GM23338 (cell line): ENCODE data around the gene MAP3K9. TPM values are rescaled to one million over a fixed set of nuclear protein-coding genes. Genes with fewer than 3 reads are reported as not detected.

Experiments used
- ATAC-seq: fragments of 200-7000 bp; cut with Tn5 transposase; 3 replicates; pipeline ENCODE4 v1.9.1; 2020
- DNase-seq: peaks from one replicate; pipeline ENCODE4 v3.0.0-alpha.2; 2015; ENCODE audit warnings: low spot score
- H2AFZ ChIP-seq: fragments of 200-600 bp; sonication (generic); 2 replicates; pipeline ENCODE4 v1.8.0; 2016; ENCODE audit warnings: antibody characterized with exemption, mild to moderate bottlenecking, moderate library complexity
- H3F3A ChIP-seq: fragments of 200-600 bp; sonication (generic); replicated peaks from 2 replicates; pipeline ENCODE4 v1.8.0; 2017; ENCODE audit warnings: antibody characterized with exemption, mixed run types, low read depth
- H3K27ac ChIP-seq: fragments of 200-600 bp; sonication (generic); 2 replicates; pipeline ENCODE4 v1.6.1; 2016; ENCODE audit warnings: low read depth
- H3K27me3 ChIP-seq: fragments of 200-600 bp; sonication (generic); 2 replicates; pipeline ENCODE4 v1.8.0; 2016; ENCODE audit warnings: mild to moderate bottlenecking, mixed run types, moderate library complexity; ENCODE audit not compliant: insufficient read depth
- H3K36me3 ChIP-seq: fragments of 200-600 bp; sonication (generic); 2 replicates; pipeline ENCODE4 v1.8.0; 2016; ENCODE audit warnings: mild to moderate bottlenecking; ENCODE audit not compliant: insufficient read depth
- H3K4me1 ChIP-seq: fragments of 200-600 bp; sonication (generic); 2 replicates; pipeline ENCODE4 v1.8.0; 2016; ENCODE audit warnings: mild to moderate bottlenecking, moderate library complexity; ENCODE audit not compliant: insufficient read depth
- H3K4me2 ChIP-seq: fragments of 200-600 bp; sonication (generic); 2 replicates; pipeline ENCODE4 v1.7.1; 2017; ENCODE audit warnings: mixed run types
- H3K4me3 ChIP-seq: fragments of 200-600 bp; sonication (generic); 2 replicates; pipeline ENCODE4 v1.6.1; 2016; ENCODE audit warnings: mixed run types
- H3K79me2 ChIP-seq: fragments of 200-600 bp; sonication (generic); replicated peaks from 2 replicates; pipeline ENCODE4 v1.8.0; 2017; ENCODE audit warnings: mild to moderate bottlenecking; ENCODE audit not compliant: insufficient read depth
- H3K9me2 ChIP-seq: fragments of 200-600 bp; sonication (generic); 2 replicates; pipeline ENCODE4 v1.8.0; 2017; ENCODE audit not compliant: insufficient read depth
- H4K20me1 ChIP-seq: fragments of 200-600 bp; sonication (generic); replicated peaks from 2 replicates; pipeline ENCODE4 v1.8.0; 2017; ENCODE audit warnings: mild to moderate bottlenecking; ENCODE audit not compliant: insufficient read depth
- H3K27ac Mint-ChIP-seq: 2 replicates; pipeline ENCODE4 v1.8.0; 2020; ENCODE audit warnings: inconsistent platforms, mild to moderate bottlenecking, moderate library complexity, mixed read lengths
- H3K27me3 Mint-ChIP-seq: 3 replicates; pipeline ENCODE4 v1.8.0; 2022; ENCODE audit warnings: low read depth, mild to moderate bottlenecking, moderate library complexity, mixed read lengths, inconsistent platforms; ENCODE audit not compliant: insufficient read depth, poor library complexity
- H3K36me3 Mint-ChIP-seq: 3 replicates; pipeline ENCODE4 v1.8.0; 2021; ENCODE audit warnings: low read depth, mild to moderate bottlenecking, inconsistent platforms, moderate library complexity, mixed read lengths
- H3K4me1 Mint-ChIP-seq: 3 replicates; pipeline ENCODE4 v1.8.0; 2020; ENCODE audit warnings: mild to moderate bottlenecking, inconsistent platforms, mixed read lengths
- H3K4me3 Mint-ChIP-seq: 3 replicates; pipeline ENCODE4 v1.8.0; 2021; ENCODE audit warnings: moderate library complexity, mild to moderate bottlenecking, inconsistent platforms, mixed read lengths
- H3K9me3 Mint-ChIP-seq: 3 replicates; pipeline ENCODE4 v1.8.0; 2020; ENCODE audit warnings: moderate library complexity, mild to moderate bottlenecking, inconsistent platforms, mixed read lengths
- CREB1 ChIP-seq: fragments of 250-450 bp; sonication (Bioruptor Pico); IDR thresholded peaks from 2 replicates; pipeline ENCODE4 v1.5.0; 2020; ENCODE audit warnings: low read depth, mild to moderate bottlenecking, moderate library complexity
- EZH2phosphoT487 ChIP-seq: fragments of 200-600 bp; sonication (generic); IDR thresholded peaks from one replicate; pipeline ENCODE4 v1.8.1; 2018; ENCODE audit warnings: antibody characterized with exemption; ENCODE audit not compliant: unreplicated experiment
- JUNB ChIP-seq: IDR thresholded peaks from one replicate; pipeline ENCODE4 v1.6.1; 2016; ENCODE audit warnings: antibody characterized with exemption; ENCODE audit not compliant: unreplicated experiment
- POLR2AphosphoS5 ChIP-seq: IDR thresholded peaks from 2 replicates; pipeline ENCODE4 v1.6.1; 2016; ENCODE audit warnings: antibody characterized with exemption, low read depth
- STAT1 ChIP-seq: IDR thresholded peaks from one replicate; pipeline ENCODE4 v1.6.1; 2016; ENCODE audit warnings: antibody characterized with exemption; ENCODE audit not compliant: unreplicated experiment
- polyA plus RNA-seq: library from polyadenylated mRNA; unstranded; fragments of >200 nt; fragmentation: Nextera tagmentation; extraction: Ambion mirVana; gene quantifications from 2 replicates; pipeline ENCODE4 v1.2.1, GENCODE V29; 2016
- total RNA-seq: library from RNA; depleted of rRNA; stranded (reverse); fragments of >200 nt; shearing (Covaris generic); gene quantifications from 2 replicates; pipeline ENCODE4 v1.2.3, GENCODE V29; 2014
- TF ChIP-seq, protein P1 (sequence below): fragments of 250-450 bp; sonication (Bioruptor Pico); IDR thresholded peaks from 2 replicates; pipeline ENCODE4 v1.5.0; 2020; ENCODE audit warnings: mild to moderate bottlenecking, moderate library complexity
- TF ChIP-seq, protein P2 (sequence below), 2 experiments: fragments of 200-600 bp in 1 of 2; sonication (generic) in 1 of 2; conservative IDR thresholded peaks; 2 replicates each; pipeline versions ENCODE4 v1.5.1 to v1.6.1; 2016 to 2017; ENCODE audit warnings: antibody characterized with exemption in 2 of 2, low read depth in 2 of 2, mild to moderate bottlenecking in 2 of 2, moderate library complexity in 1 of 2

The MAP3K9 gene
- total and polyA plus RNA-seq, 2 experiments from 2014 or later = 5.3 to 30.8 TPM

GRCh38 chr14:70856851-70857495, 47.7 kb upstream of the MAP3K9 start (continued):
- TF ChIP-seq, protein P1, sequence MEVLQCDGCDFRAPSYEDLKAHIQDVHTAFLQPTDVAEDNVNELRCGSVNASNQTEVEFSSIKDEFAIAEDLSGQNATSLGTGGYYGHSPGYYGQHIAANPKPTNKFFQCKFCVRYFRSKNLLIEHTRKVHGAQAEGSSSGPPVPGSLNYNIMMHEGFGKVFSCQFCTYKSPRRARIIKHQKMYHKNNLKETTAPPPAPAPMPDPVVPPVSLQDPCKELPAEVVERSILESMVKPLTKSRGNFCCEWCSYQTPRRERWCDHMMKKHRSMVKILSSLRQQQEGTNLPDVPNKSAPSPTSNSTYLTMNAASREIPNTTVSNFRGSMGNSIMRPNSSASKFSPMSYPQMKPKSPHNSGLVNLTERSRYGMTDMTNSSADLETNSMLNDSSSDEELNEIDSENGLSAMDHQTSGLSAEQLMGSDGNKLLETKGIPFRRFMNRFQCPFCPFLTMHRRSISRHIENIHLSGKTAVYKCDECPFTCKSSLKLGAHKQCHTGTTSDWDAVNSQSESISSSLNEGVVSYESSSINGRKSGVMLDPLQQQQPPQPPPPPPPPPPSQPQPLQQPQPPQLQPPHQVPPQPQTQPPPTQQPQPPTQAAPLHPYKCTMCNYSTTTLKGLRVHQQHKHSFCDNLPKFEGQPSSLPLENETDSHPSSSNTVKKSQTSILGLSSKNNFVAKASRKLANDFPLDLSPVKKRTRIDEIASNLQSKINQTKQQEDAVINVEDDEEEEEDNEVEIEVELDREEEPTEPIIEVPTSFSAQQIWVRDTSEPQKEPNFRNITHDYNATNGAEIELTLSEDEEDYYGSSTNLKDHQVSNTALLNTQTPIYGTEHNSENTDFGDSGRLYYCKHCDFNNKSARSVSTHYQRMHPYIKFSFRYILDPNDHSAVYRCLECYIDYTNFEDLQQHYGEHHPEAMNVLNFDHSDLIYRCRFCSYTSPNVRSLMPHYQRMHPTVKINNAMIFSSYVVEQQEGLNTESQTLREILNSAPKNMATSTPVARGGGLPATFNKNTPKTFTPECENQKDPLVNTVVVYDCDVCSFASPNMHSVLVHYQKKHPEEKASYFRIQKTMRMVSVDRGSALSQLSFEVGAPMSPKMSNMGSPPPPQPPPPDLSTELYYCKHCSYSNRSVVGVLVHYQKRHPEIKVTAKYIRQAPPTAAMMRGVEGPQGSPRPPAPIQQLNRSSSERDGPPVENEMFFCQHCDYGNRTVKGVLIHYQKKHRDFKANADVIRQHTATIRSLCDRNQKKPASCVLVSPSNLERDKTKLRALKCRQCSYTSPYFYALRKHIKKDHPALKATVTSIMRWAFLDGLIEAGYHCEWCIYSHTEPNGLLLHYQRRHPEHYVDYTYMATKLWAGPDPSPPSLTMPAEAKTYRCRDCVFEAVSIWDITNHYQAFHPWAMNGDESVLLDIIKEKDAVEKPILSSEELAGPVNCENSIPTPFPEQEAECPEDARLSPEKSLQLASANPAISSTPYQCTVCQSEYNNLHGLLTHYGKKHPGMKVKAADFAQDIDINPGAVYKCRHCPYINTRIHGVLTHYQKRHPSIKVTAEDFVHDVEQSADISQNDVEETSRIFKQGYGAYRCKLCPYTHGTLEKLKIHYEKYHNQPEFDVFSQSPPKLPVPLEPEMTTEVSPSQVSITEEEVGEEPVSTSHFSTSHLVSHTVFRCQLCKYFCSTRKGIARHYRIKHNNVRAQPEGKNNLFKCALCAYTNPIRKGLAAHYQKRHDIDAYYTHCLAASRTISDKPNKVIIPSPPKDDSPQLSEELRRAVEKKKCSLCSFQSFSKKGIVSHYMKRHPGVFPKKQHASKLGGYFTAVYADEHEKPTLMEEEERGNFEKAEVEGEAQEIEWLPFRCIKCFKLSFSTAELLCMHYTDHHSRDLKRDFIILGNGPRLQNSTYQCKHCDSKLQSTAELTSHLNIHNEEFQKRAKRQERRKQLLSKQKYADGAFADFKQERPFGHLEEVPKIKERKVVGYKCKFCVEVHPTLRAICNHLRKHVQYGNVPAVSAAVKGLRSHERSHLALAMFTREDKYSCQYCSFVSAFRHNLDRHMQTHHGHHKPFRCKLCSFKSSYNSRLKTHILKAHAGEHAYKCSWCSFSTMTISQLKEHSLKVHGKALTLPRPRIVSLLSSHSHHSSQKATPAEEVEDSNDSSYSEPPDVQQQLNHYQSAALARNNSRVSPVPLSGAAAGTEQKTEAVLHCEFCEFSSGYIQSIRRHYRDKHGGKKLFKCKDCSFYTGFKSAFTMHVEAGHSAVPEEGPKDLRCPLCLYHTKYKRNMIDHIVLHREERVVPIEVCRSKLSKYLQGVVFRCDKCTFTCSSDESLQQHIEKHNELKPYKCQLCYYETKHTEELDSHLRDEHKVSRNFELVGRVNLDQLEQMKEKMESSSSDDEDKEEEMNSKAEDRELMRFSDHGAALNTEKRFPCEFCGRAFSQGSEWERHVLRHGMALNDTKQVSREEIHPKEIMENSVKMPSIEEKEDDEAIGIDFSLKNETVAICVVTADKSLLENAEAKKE (CRISPR knock-in tag) = no peak

- H3K4me3 Mint-ChIP-seq = no peak overlapping the region
- TF ChIP-seq CREB1 (no peak), JUNB (no peak), POLR2AphosphoS5 (no peak), EZH2phosphoT487 (no peak), STAT1 (no peak)
- TF ChIP-seq, protein P2, sequence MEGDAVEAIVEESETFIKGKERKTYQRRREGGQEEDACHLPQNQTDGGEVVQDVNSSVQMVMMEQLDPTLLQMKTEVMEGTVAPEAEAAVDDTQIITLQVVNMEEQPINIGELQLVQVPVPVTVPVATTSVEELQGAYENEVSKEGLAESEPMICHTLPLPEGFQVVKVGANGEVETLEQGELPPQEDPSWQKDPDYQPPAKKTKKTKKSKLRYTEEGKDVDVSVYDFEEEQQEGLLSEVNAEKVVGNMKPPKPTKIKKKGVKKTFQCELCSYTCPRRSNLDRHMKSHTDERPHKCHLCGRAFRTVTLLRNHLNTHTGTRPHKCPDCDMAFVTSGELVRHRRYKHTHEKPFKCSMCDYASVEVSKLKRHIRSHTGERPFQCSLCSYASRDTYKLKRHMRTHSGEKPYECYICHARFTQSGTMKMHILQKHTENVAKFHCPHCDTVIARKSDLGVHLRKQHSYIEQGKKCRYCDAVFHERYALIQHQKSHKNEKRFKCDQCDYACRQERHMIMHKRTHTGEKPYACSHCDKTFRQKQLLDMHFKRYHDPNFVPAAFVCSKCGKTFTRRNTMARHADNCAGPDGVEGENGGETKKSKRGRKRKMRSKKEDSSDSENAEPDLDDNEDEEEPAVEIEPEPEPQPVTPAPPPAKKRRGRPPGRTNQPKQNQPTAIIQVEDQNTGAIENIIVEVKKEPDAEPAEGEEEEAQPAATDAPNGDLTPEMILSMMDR (conservative IDR thresholded peaks at IDR 0.05; ENCODE audit: low read depth in 2 of 2) = peak; percentile 34 to 64
- TF ChIP-seq, protein P1 (CRISPR knock-in tag) = no peak
Measured at GRCh38 chr14:70855486-70855885, 46.2 kb upstream of the MAP3K9 start.

More at GRCh38 chr14:70855486-70855885, 46.2 kb upstream of the MAP3K9 start:
- Histone ChIP-seq H4K20me1 (no peaks in the 10 kb centered on the region), H3K9me2 (peaks cover 18% of the 10 kb centered on the region), H3K27ac (no peak overlapping the region), H3K36me3 (no peaks in the 10 kb centered on the region; the same call in 1 of the 2 replicates), H2AFZ (no peak overlapping the region; the same call in 1 of the 2 replicates), H3K79me2 (no peaks in the 10 kb centered on the region), H3K27me3 (no peaks in the 10 kb centered on the region), H3K4me2 (no peak overlapping the region), H3F3A (no peaks in the 10 kb centered on the region), H3K4me1 (peaks cover 4% of the 10 kb centered on the region; the same call in 1 of the 2 replicates), H3K4me3 (no peak overlapping the region)
- no peak for ATAC-seq
- Mint-ChIP-seq H3K36me3 (no peaks in the 10 kb centered on the region), H3K9me3 (no peaks in the 10 kb centered on the region), H3K27ac (no peak overlapping the region), H3K4me1 (peaks cover 5% of the 10 kb centered on the region; the same call in 1 of the 3 replicates), H3K27me3 (no peaks in the 10 kb centered on the region)
- peak; percentile 7 for DNase-seq
